HG03064 (cell line): ENCODE results near the gene AOC3.
"Not testable (repeated sequence)": the region's sequence is repeated elsewhere in the genome, so short reads cannot be mapped to it uniquely, and the experiment has no call there.

Experiments used
- ATAC-seq: cut with Tn5 transposase; IDR thresholded peaks from one replicate; pipeline ENCODE4 v1.9.1; 2021; ENCODE audit warnings: low read depth; ENCODE audit not compliant: unreplicated experiment

AOC3 gene

GRCh38 chr17:42891539-42892152 lies 40.6 kb downstream of the AOC3 start:
- no peak for ATAC-seq

- ATAC-seq = no peak
Observed at GRCh38 chr17:42893359-42893758, 42.4 kb downstream of the AOC3 start.

GRCh38 chr17:42894283-42895184 lies 43.5 kb downstream of the AOC3 start:
- ATAC-seq = no peak

GRCh38 chr17:42895185-42895555 lies 44.2 kb downstream of the AOC3 start:
- ATAC-seq = no peak

GRCh38 chr17:42898147-42898811 lies 47.3 kb downstream of the AOC3 start:
- ATAC-seq = no peak

- ATAC-seq = not testable (repeated sequence)
Observed at GRCh38 chr17:42899981-42900380, 49.0 kb downstream of the AOC3 start.

GRCh38 chr17:42900460-42901331 lies 49.7 kb downstream of the AOC3 start, which contains the start of gene G6PC1:
Gene G6PC1, plus strand, starts transcription at chr17:42900799. Its CDS starts 78 bp downstream, at chr17:42900877.
- no peak for ATAC-seq

GRCh38 chr17:42901535-42902229 lies 50.7 kb downstream of the AOC3 start:
- no peak for ATAC-seq

- ATAC-seq = no peak
Observed at GRCh38 chr17:42904110-42904469, 53.1 kb downstream of the AOC3 start.

- no peak for ATAC-seq
Observed at GRCh38 chr17:42906772-42907446, 55.9 kb downstream of the AOC3 start.
